ENCODE data around the gene CHRDL2.

- TF ChIP-seq CTCF (IDR thresholded peaks at IDR 0.05) (no peak), POLR2A (IDR thresholded peaks at IDR 0.05) (no peak), EP300 (IDR thresholded peaks at IDR 0.05) (no peak)
Measured at GRCh38 chr11:74648894-74649293, 82.3 kb downstream of the CHRDL2 start.
